Measurements from ENCODE around the gene ZC3H10. TPM values are rescaled to one million over a fixed set of nuclear protein-coding genes. Genes with fewer than 3 reads are reported as not detected.
"Not testable (repeated sequence)": the region's sequence is repeated elsewhere in the genome, so short reads cannot be mapped to it uniquely, and the experiment has no call there.

The ZC3H10 gene
- total RNA-seq, 1 experiment from 2014 or later, result 11.3 TPM

GRCh38 chr12:56155256-56155845 is 37.3 kb downstream of the ZC3H10 start (continued):
- TF ChIP-seq STAT6 (CRISPR knock-in tag; conservative IDR thresholded peaks at IDR 0.05; ENCODE audit: low read depth), result no peak
- no peak for TF ChIP-seq IRF2 (CRISPR knock-in tag; IDR thresholded peaks at IDR 0.05; ENCODE audit: borderline replicate concordance, low read depth)
- TF ChIP-seq MXD4 (CRISPR knock-in tag; IDR thresholded peaks at IDR 0.05; ENCODE audit: borderline replicate concordance), result no peak
- TF ChIP-seq RORB (CRISPR knock-in tag; IDR thresholded peaks at IDR 0.05), result no peak
- TF ChIP-seq, protein P1, sequence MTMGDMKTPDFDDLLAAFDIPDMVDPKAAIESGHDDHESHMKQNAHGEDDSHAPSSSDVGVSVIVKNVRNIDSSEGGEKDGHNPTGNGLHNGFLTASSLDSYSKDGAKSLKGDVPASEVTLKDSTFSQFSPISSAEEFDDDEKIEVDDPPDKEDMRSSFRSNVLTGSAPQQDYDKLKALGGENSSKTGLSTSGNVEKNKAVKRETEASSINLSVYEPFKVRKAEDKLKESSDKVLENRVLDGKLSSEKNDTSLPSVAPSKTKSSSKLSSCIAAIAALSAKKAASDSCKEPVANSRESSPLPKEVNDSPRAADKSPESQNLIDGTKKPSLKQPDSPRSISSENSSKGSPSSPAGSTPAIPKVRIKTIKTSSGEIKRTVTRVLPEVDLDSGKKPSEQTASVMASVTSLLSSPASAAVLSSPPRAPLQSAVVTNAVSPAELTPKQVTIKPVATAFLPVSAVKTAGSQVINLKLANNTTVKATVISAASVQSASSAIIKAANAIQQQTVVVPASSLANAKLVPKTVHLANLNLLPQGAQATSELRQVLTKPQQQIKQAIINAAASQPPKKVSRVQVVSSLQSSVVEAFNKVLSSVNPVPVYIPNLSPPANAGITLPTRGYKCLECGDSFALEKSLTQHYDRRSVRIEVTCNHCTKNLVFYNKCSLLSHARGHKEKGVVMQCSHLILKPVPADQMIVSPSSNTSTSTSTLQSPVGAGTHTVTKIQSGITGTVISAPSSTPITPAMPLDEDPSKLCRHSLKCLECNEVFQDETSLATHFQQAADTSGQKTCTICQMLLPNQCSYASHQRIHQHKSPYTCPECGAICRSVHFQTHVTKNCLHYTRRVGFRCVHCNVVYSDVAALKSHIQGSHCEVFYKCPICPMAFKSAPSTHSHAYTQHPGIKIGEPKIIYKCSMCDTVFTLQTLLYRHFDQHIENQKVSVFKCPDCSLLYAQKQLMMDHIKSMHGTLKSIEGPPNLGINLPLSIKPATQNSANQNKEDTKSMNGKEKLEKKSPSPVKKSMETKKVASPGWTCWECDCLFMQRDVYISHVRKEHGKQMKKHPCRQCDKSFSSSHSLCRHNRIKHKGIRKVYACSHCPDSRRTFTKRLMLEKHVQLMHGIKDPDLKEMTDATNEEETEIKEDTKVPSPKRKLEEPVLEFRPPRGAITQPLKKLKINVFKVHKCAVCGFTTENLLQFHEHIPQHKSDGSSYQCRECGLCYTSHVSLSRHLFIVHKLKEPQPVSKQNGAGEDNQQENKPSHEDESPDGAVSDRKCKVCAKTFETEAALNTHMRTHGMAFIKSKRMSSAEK (CRISPR knock-in tag; IDR thresholded peaks at IDR 0.05; ENCODE audit: borderline replicate concordance), result no peak

DNA sequence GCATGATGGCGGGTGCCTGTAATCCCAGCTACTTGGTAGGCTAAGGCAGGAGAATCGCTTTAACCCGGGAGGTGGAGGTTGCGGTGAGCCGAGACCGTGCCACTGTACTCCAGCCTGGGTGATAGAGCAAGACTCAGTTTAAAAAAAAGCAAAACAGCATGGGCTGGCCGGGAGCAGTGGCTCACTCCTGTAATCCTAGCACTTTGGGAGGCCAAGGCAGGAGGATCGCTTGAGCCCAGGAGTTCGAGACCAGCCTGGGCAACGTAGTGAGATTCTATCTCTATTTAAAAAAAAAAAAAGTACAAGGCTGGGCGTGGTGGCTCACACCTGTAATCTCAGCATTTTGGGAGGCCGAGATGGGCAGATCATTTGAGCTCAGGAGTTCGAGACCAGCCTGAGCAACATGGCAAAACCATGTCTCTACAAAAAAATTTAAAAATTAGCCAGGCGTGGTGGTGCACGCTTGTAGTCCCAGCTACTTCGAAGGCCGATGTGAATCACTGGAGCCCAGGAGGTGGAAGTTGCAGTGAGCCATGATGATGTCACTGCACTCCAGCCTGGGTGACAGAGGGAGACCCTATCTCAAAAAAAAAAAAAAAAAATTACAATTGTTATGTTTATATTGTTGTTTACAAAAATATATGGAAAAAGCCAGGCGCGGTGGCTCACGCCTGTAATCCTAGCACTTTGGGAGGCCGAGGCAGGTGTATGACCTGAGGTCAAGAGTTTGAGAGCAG is 38.6 kb downstream of the ZC3H10 start:
- not testable (repeated sequence) for DNase-seq (ENCODE audit: low spot score); H3K27me3 Mint-ChIP-seq (ENCODE audit: low read depth); ATAC-seq; H3K9me3 Mint-ChIP-seq
- peak overlapping the region; percentile 99 for H3K27ac Mint-ChIP-seq
- H3K4me1 Mint-ChIP-seq, result peaks cover 42% of the 10 kb centered on the region
- POLR2A ChIA-PET, result interaction anchor here (0.7 to 1.8 kb wide), 5 partner anchors 29 to 978 kb away, joined by 3 to 9 read pairs (median 6); partner anchors contain the start of genes ESYT1, RNF41 and SMARCC2
- peak overlapping the region; percentile 96 for H3K4me3 Mint-ChIP-seq
- H3K36me3 Mint-ChIP-seq, result peaks cover 40% of the 10 kb centered on the region
- peak; percentile 58; the same call in 1 of the 2 replicates for TF ChIP-seq ZNF121 (CRISPR knock-in tag; IDR thresholded peaks at IDR 0.05)
- CTCF ChIA-PET, result interaction anchor here (1.1 to 1.3 kb wide), 2 partner anchors 33 to 65 kb away, joined by 3 to 5 read pairs; partner anchors contain the start of genes RNF41 and SMARCC2

DNA sequence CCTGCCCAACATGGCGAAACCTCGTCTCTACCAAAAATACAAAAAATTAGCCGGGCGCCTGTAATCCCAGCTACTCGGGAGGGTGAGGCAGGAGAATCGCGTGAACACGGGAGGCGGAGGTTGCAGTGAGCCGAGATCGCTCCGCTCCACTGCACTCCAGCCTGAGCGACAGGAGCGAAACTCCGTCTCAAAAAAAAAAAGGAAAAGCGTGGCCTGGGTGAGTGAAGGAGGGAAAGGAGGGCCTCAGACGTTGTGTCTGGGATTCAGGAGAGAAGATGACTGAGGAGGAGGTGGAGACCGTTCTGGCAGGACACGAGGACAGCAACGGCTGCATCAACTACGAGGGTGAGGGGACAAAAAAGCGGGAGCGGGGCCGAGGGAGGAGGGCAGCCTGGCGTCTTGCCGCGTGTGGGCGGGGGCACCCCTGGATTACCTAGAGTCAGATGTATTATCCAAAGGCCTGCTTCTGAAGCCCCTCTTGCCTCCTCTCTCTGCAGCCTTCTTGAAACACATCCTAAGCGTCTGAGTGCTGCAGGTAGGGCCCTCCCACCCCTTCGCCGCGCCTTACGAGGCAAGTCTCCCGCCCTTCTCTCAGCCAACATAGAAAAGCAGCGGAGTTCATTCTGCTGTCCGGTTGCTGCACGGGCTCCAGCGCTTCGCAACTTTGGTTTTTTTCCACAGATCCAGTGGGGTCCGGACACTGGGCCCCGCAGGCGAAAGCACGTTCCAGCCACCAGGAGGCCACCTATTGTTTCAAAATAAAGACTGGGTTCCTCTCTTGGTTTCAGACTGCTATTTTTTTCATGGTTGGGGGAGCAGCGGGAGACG is 39.3 kb downstream of the ZC3H10 start:
- Mint-ChIP-seq H3K9me3 (no peaks in the 10 kb centered on the region), H3K27me3 (ENCODE audit: low read depth) (no peaks in the 10 kb centered on the region), H3K4me1 (peaks cover 43% of the 10 kb centered on the region), H3K27ac (peak overlapping the region; percentile 99), H3K4me3 (peak overlapping the region; percentile 96), H3K36me3 (peaks cover 43% of the 10 kb centered on the region)
- DNase-seq (ENCODE audit: low spot score) (peak; percentile 79), ATAC-seq (peak; percentile 24)
- POLR2A ChIA-PET, result interaction anchor here (0.7 to 7.2 kb wide), 12 partner anchors 29 to 979 kb away, joined by 3 to 104 read pairs (median 6); partner anchors contain the start of genes ERBB3, ESYT1, RAB5B and RNF41
- CTCF ChIA-PET, result interaction anchor here (0.6 to 2.2 kb wide), 5 partner anchors 30 to 65 kb away, joined by 3 to 11 read pairs (median 5); partner anchors contain the start of genes ESYT1, RNF41 and SMARCC2
- 0 out of 2 replicates have a peak, but pooled peaks have one; percentile 18 for TF ChIP-seq CREB1 (CRISPR knock-in tag; IDR thresholded peaks at IDR 0.05)
- TF ChIP-seq, protein P2, sequence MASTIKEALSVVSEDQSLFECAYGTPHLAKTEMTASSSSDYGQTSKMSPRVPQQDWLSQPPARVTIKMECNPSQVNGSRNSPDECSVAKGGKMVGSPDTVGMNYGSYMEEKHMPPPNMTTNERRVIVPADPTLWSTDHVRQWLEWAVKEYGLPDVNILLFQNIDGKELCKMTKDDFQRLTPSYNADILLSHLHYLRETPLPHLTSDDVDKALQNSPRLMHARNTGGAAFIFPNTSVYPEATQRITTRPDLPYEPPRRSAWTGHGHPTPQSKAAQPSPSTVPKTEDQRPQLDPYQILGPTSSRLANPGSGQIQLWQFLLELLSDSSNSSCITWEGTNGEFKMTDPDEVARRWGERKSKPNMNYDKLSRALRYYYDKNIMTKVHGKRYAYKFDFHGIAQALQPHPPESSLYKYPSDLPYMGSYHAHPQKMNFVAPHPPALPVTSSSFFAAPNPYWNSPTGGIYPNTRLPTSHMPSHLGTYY (CRISPR knock-in tag; IDR thresholded peaks at IDR 0.05), result peak; percentile 66; the same call in 1 of the 2 replicates
- no peak for TF ChIP-seq JUN (CRISPR knock-in tag; IDR thresholded peaks at IDR 0.05)
- no peak for TF ChIP-seq ZBTB21 (CRISPR knock-in tag; IDR thresholded peaks at IDR 0.05; ENCODE audit: borderline replicate concordance)
- peak; percentile 70 for TF ChIP-seq MAX (CRISPR knock-in tag; IDR thresholded peaks at IDR 0.05)
- 0 out of 2 replicates have a peak, but pooled peaks have one; percentile 25 for TF ChIP-seq ETV6 (CRISPR knock-in tag; IDR thresholded peaks at IDR 0.05)
- TF ChIP-seq ZNF121 (CRISPR knock-in tag; IDR thresholded peaks at IDR 0.05), result peak; percentile 62
- TF ChIP-seq ZNF416 (CRISPR knock-in tag; IDR thresholded peaks at IDR 0.05), result peak; percentile 34; the same call in 1 of the 2 replicates
- 0 out of 2 replicates have a peak, but pooled peaks have one; percentile 12 for TF ChIP-seq SMAD3 (CRISPR knock-in tag; IDR thresholded peaks at IDR 0.05; ENCODE audit: borderline replicate concordance)
- 0 out of 2 replicates have a peak, but pooled peaks have one; percentile 32 for TF ChIP-seq E2F4 (CRISPR knock-in tag; IDR thresholded peaks at IDR 0.05; ENCODE audit: borderline replicate concordance, low read depth)

Data from WTC11 (cell line).